ENCODE measurements around the gene NPFF.

NPFF gene

DNA sequence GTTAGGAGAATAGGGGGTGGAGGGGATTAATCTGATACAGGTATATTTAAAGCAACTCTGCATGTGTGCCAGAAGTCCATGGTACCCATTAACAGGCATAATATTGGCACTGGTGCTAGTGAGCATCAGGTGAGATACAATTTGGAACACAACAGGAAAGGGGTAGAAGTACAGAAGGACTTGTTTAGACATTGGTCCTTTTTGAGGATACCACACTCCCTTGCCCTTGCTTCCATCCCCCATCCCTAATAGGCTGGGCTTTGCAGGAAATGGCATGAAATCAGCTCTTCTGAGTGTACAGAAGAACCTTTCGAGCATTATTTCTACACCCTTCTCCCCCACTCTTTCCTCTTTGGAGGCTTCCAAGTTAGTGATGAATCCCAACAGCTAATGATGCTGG, 39.0 kb downstream of the NPFF start:
- H3K27me3 Mint-ChIP-seq (ENCODE audit: low read depth, poor library complexity) = no peaks in the 10 kb centered on the region
- no peak for DNase-seq
- peaks cover 71% of the 10 kb centered on the region for H3K36me3 Mint-ChIP-seq (ENCODE audit: low read depth)
- peak overlapping the region; percentile 87 for H3K27ac Mint-ChIP-seq
- TF ChIP-seq, protein P1, sequence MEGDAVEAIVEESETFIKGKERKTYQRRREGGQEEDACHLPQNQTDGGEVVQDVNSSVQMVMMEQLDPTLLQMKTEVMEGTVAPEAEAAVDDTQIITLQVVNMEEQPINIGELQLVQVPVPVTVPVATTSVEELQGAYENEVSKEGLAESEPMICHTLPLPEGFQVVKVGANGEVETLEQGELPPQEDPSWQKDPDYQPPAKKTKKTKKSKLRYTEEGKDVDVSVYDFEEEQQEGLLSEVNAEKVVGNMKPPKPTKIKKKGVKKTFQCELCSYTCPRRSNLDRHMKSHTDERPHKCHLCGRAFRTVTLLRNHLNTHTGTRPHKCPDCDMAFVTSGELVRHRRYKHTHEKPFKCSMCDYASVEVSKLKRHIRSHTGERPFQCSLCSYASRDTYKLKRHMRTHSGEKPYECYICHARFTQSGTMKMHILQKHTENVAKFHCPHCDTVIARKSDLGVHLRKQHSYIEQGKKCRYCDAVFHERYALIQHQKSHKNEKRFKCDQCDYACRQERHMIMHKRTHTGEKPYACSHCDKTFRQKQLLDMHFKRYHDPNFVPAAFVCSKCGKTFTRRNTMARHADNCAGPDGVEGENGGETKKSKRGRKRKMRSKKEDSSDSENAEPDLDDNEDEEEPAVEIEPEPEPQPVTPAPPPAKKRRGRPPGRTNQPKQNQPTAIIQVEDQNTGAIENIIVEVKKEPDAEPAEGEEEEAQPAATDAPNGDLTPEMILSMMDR (IDR thresholded peaks at IDR 0.05) = no peak
- H3K4me3 Mint-ChIP-seq = no peak overlapping the region
- no peaks in the 10 kb centered on the region for H3K9me3 Mint-ChIP-seq
- peaks cover 36% of the 10 kb centered on the region for H3K4me1 Mint-ChIP-seq

DNA sequence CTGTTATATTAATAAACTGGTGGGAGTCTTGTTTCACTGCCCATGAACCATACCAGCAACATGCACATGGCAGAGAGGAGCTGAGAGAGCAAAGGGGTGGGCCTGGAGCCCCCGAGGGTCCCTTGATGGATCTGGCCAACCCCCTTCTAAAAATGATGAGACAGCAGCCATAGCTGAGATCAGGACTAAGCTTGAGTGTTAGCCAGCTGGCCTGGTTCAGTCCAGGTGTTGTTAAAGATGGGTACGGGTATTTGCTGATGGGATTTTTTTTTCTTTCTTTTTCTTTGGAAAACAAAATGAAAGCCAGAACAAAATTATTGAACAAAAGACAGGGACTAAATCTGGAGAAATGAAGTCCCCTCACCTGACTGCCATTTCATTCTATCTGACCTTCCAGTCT, 39.4 kb downstream of the NPFF start:
- TF ChIP-seq, protein P1 (IDR thresholded peaks at IDR 0.05) = no peak
- no peak overlapping the region for H3K4me3 Mint-ChIP-seq
- no peaks in the 10 kb centered on the region for H3K9me3 Mint-ChIP-seq
- no peaks in the 10 kb centered on the region for H3K27me3 Mint-ChIP-seq (ENCODE audit: low read depth, poor library complexity)
- H3K4me1 Mint-ChIP-seq = peaks cover 36% of the 10 kb centered on the region
- DNase-seq = no peak
- H3K36me3 Mint-ChIP-seq (ENCODE audit: low read depth) = peaks cover 73% of the 10 kb centered on the region
- peak overlapping the region; percentile 23 for H3K27ac Mint-ChIP-seq

DNA sequence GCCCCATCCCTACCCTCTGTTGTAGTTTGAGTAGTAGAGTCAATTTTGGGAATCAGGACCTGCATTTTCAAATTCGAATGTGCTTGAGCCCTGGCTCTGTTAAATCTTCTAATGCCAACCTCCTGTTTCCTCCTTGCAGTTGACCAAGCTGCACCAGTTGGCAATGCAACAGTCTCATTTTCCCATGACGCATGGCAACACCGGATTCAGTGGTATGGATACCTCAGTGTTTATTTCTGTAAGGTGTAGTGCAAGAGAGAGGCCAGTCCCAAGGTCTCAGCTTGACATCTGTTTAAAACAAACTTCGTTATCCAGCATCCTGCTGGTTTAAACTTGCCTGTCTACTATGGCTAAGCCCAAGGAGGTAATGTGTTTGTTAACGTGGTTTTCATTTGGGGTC, 40.2 kb downstream of the NPFF start:
- no peaks in the 10 kb centered on the region for H3K27me3 Mint-ChIP-seq (ENCODE audit: low read depth, poor library complexity)
- H3K4me3 Mint-ChIP-seq = no peak overlapping the region
- TF ChIP-seq, protein P1 (IDR thresholded peaks at IDR 0.05) = no peak
- peaks cover 33% of the 10 kb centered on the region for H3K4me1 Mint-ChIP-seq
- H3K9me3 Mint-ChIP-seq = no peaks in the 10 kb centered on the region
- H3K27ac Mint-ChIP-seq = peak overlapping the region; percentile 95
- DNase-seq = no peak
- peaks cover 74% of the 10 kb centered on the region for H3K36me3 Mint-ChIP-seq (ENCODE audit: low read depth)

DNA sequence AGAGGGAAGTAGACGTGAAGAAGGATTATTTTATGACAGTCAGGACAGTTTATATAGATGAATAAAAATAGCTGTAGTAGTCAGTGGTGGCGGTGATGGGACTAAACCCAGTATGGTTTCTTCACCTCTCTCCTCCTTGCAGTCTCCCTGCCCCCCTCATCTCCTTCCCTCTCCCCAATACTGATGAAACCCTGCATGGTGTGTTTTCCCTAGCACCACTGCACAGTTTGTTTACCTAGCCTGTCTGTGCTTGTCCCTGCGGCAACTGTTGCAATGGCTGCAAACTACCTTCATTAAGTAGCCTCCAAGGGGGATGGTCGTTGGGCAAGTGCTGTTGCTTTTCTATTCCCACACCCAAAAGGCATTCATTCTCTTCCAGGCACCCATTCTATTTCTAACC, 40.6 kb downstream of the NPFF start:
- no peak for DNase-seq
- Mint-ChIP-seq H3K9me3 (no peaks in the 10 kb centered on the region), H3K27ac (peak overlapping the region; percentile 95), H3K36me3 (ENCODE audit: low read depth) (peaks cover 74% of the 10 kb centered on the region), H3K4me3 (no peak overlapping the region), H3K4me1 (peaks cover 30% of the 10 kb centered on the region), H3K27me3 (ENCODE audit: low read depth, poor library complexity) (no peaks in the 10 kb centered on the region)
- TF ChIP-seq, protein P1 (IDR thresholded peaks at IDR 0.05) = no peak

DNA sequence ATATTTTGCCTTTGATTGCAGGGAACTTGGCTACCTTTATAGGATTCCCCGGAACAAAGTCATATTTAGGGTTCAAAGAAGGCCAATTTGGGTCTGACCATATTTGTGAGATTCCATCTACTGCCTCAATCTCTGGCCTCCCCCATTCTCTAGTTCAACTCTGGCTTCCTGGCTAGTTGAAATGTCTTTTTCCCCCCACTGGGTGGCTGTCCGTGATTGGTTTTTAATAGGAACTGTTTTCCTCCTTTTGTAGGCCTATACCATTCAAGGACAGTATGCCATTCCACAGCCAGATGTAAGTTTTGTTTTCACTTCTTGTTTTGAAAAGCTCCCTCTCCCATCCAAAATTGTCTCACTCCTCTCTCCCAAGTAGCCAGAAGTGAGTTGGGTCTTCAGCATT, 41.6 kb downstream of the NPFF start:
- Mint-ChIP-seq H3K9me3 (no peaks in the 10 kb centered on the region), H3K36me3 (ENCODE audit: low read depth) (peaks cover 75% of the 10 kb centered on the region), H3K27me3 (ENCODE audit: low read depth, poor library complexity) (no peaks in the 10 kb centered on the region), H3K4me1 (peaks cover 31% of the 10 kb centered on the region), H3K4me3 (no peak overlapping the region), H3K27ac (peak overlapping the region; percentile 91)
- DNase-seq = no peak
- TF ChIP-seq, protein P1 (IDR thresholded peaks at IDR 0.05) = no peak

DNA sequence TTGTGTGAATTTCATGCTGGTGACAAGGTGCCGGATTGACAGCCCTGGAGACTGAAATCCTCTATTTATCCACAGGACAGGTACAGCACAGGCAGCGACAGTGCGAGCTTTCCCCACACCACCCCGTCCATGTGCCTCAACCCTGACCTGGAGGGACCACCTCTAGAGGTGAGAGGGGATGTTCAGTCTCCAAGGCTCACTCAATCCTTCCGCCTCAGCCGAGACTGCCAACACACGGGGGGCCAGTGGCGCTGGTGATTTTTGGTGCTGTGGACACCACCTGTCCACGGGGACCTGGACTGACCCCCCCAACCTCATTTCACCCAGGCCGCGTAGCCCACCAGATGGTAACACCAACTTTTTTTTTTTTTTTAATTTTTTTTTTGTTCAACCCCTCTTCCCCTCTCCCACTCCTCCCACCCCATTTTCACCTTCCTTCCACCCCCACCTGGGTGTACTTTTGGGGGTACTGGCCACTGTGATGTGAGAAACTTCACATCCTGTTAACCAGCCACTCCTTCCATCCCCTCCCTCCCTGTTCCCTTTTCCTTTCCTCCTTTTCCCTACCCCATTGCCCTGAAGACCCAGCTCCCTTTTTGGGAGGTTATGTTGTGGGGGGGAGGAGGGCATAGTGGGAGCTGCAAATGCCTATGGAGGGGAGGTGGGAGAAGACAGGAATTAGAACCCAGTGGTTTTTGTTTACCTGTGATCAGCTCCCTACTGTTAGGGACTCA, 42.4 kb downstream of the NPFF start:
- no peak for DNase-seq
- Mint-ChIP-seq H3K4me3 (no peak overlapping the region), H3K4me1 (peaks cover 37% of the 10 kb centered on the region), H3K36me3 (ENCODE audit: low read depth) (peaks cover 79% of the 10 kb centered on the region), H3K9me3 (no peaks in the 10 kb centered on the region), H3K27me3 (ENCODE audit: low read depth, poor library complexity) (no peaks in the 10 kb centered on the region), H3K27ac (peak overlapping the region; percentile 91)
- TF ChIP-seq, protein P1 (IDR thresholded peaks at IDR 0.05) = no peak

Data from nephron progenitor cell (in vitro differentiated cells).